Fibroblast of gingiva (primary cell): ENCODE results near the gene ODF2L.

Experiments
- DNase-seq: peaks from one replicate; pipeline ENCODE4 v3.0.0-alpha.2; 2011; ENCODE audit warnings: low read depth

ODF2L gene

GRCh38 chr1:86395751-86396497 is at the start of gene ODF2L:
ODF2L (minus strand) TSS chr1:86396323; CDS start chr1:86387027, 9,296 bp downstream.
- peak; percentile 88 for DNase-seq

GRCh38 chr1:86445919-86446318 is 49.8 kb upstream of the ODF2L start:
- DNase-seq: no peak

GRCh38 chr1:86441997-86442396 is 45.9 kb upstream of the ODF2L start:
- DNase-seq: no peak

GRCh38 chr1:86441581-86441980 is 45.5 kb upstream of the ODF2L start:
- DNase-seq: no peak

- DNase-seq: peak; percentile 38
These were observed 39.9 kb upstream of the ODF2L start for GRCh38 chr1:86436041-86436440.

GRCh38 chr1:86435327-86435726 is 39.2 kb upstream of the ODF2L start:
- no peak for DNase-seq

- DNase-seq: no peak
These were observed 37.9 kb upstream of the ODF2L start for GRCh38 chr1:86434059-86434458.

- no peak for DNase-seq
These were observed 34.3 kb upstream of the ODF2L start for GRCh38 chr1:86430376-86430775.

- DNase-seq: peak; percentile 95
These were observed 33.7 kb upstream of the ODF2L start for GRCh38 chr1:86429835-86430234.

- no peak for DNase-seq
These were observed 33.1 kb upstream of the ODF2L start for GRCh38 chr1:86429122-86429725.

GRCh38 chr1:86423873-86424272 is 27.8 kb upstream of the ODF2L start, which contains the start of gene CLCA2:
CLCA2 (plus strand) TSS chr1:86424171; CDS start chr1:86424248, 77 bp downstream.
- DNase-seq: no peak

GRCh38 chr1:86423473-86423872 is 27.4 kb upstream of the ODF2L start:
- peak; percentile 61 for DNase-seq

- no peak for DNase-seq
These were observed 25.6 kb upstream of the ODF2L start for GRCh38 chr1:86421601-86422280.

GRCh38 chr1:86419277-86419903 is 23.3 kb upstream of the ODF2L start:
- DNase-seq: no peak

GRCh38 chr1:86416343-86416742 is 20.2 kb upstream of the ODF2L start:
- DNase-seq: no peak

GRCh38 chr1:86410879-86411278 is 14.8 kb upstream of the ODF2L start:
- no peak for DNase-seq

- peak; percentile 6 for DNase-seq
These were observed 13.4 kb upstream of the ODF2L start for GRCh38 chr1:86409416-86410021.

- no peak for DNase-seq
These were observed 371 bp upstream of the ODF2L start for GRCh38 chr1:86396498-86396890.

- DNase-seq: peak; percentile 27
These were observed 1.7 kb downstream of the ODF2L start for GRCh38 chr1:86394416-86394815.

GRCh38 chr1:86389307-86389706 is 6.8 kb downstream of the ODF2L start:
- no peak for DNase-seq

GRCh38 chr1:86388777-86389176 is 7.3 kb downstream of the ODF2L start:
- no peak for DNase-seq
